Right ventricle myocardium superior (tissue), 1 donor: ENCODE measurements around the gene SFTPD. TPM values are rescaled to one million over a fixed set of nuclear protein-coding genes. Genes with fewer than 3 reads are reported as not detected.

Experiments used
- ATAC-seq: fragments of 200-7000 bp; cut with Tn5 transposase; one replicate; pipeline ENCODE4 v1.9.1; 2020; ENCODE audit warnings: mild to moderate bottlenecking; ENCODE audit not compliant: poor library complexity
- DNase-seq: peaks from one replicate; pipeline ENCODE4 v3.0.0-alpha.2; 2020
- intact Hi-C: fragments of 100-400 bp; cut with DNase I; formaldehyde crosslinking; loops from one replicate; pipeline ENCODE4 v1.11.2; 2022
- total RNA-seq: library from RNA; stranded (reverse); fragmentation: NEBNext Ultra II Directional; extraction: Animal tissue kit (Norgen Biotek cat#: 25700); gene quantifications from one replicate; pipeline ENCODE4 v1.2.1, GENCODE V29; 2021
- donor health status: DM: no; HTN: yes; CAD: no; lungs with severe emphysema.

Gene SFTPD
- total RNA-seq, 1 donor from 2014 or later, result 0.81 TPM

DNA sequence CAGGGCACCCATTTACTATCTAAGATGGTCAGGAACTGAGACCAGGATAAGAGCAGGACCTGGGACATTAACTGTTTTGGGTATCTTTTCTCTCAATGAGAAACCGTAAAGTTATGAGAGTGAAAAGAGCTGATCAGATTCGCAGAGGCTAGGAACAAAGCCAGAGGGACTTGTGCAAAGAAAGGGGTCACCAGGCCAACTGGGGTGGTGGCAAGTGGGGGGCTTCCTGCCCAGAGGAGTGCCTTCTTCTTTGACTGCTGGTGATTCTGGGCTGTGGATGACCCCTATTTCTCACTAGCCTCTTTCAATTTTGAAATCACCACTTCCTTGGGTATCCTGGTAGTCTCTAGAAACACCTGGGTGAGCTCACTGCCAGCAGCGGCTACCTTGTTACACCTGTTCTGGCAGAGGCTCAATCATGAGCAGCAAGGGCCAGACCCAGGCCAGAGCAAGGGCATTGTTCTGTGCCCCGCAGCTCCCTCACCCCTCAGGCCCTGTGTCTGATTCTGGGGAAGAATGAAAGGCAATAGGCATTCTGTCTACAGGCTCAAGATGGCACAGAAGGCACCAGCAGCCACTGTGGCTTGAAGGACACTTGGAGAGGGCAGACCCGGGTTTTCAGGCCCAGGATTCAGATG lies 999 bp downstream of the SFTPD start:
- ATAC-seq (no peak), DNase-seq (no peak)
- intact Hi-C loops, result no loop called here

DNA sequence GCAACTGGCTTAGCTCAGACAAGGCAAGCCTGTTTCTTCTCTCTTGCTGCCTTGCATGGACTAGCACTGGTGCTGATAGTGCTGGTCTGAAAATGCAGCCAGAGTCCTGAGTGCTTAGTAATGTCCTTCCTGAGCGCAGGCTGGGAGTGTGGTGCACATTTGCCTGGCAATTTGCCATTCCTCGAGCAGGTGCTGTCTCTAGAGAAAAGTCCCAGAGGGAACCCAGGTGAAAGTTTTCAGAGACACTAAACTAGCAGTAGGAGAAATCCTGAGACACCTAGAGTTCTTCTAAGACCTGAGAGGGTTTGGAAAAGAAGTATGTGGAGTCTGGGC lies 1.9 kb downstream of the SFTPD start:
- ATAC-seq, result no peak
- DNase-seq, result no peak
- intact Hi-C loops, result no loop called here

DNA sequence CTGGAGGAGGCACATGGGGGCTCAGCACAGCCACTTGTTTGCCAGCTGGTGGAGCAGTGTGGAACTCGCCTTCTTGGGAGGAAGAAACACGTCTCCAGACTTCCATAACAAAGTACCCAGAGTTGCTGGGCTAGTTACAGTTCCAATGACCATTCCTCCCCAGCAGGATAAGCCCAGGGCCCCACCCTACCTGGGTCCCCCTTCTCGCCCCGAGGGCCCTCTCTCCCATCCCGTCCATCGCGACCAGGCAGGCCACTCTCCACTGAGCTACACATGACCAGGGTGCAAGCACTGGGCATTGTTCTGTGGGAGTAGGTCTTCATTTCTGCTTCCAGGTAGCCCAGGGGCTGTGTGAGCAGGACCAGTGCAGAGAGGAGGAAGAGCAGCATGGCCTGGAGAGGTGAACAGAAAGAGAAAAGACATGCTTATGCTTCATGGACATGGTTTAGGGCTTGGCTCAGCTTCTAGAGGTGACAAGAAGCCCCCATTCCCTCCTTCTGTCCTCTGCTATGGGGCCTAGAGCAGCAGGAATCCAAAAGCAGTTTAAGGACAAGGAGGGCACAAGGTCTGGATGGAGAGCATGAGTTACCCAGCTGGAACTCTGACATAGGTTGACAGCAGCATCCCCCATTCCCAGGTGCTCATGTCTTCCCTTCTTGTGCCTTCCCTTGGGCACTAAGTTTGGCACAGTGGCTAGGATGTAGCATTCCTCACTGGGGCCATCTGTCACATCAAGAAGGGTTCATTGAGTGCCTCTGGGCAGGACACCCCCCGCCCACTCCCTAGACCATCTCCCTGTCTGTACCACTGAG lies 2.4 kb downstream of the SFTPD start:
- intact Hi-C loops, result no loop called here
- ATAC-seq (no peak), DNase-seq (no peak)

DNA sequence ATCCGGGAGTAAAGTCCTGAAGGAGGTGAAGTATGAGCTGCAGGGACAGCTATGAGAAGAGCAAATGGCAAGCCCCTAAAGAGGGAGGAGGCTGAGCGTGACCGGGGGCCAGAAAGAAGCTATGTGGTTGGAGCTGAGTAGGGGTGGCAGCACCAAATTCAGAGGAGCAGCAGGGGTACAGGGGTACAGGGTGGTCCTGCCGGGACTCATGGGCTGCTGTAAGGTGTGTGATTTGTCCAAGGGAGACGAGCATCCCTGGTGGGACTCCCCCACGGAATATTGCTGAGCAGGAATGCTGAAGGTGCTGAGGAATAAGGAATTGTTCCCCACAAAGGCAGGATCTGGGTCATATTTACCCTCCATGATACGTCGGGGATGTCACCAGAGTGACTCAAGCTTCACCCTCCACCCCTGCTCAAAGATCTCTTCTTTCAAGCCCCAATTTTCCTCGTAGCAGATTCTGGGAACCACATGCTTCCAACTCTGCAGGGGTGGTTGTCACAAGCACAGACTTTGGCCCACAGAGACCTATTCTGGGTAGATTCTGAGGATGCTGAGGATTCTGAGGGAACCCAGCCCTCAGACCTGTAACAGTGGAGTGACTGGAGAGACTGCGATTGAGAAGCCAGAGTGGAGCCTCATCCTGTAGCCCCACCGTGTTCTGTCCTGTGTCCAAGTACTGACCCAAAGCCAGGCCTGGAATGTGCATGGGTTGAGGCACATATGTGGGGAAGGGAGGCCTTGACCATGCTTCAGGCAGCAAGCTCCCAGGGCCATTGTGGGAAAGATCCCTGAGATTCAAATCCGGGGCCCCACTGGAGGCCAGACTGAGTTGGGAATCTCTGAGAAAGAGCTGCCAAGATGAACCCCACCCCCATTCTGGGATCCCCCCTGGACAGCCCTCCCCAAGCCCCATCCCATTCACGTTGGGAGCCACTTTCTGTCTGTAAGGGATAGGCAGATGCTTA lies 4.2 kb downstream of the SFTPD start:
- intact Hi-C loops, result no loop called here
- no peak for ATAC-seq
- no peak for DNase-seq

- intact Hi-C loops, result no loop called here
- ATAC-seq, result no peak
- no peak for DNase-seq
These were observed 5.0 kb downstream of the SFTPD start for GRCh38 chr10:79943871-79944270.

DNA sequence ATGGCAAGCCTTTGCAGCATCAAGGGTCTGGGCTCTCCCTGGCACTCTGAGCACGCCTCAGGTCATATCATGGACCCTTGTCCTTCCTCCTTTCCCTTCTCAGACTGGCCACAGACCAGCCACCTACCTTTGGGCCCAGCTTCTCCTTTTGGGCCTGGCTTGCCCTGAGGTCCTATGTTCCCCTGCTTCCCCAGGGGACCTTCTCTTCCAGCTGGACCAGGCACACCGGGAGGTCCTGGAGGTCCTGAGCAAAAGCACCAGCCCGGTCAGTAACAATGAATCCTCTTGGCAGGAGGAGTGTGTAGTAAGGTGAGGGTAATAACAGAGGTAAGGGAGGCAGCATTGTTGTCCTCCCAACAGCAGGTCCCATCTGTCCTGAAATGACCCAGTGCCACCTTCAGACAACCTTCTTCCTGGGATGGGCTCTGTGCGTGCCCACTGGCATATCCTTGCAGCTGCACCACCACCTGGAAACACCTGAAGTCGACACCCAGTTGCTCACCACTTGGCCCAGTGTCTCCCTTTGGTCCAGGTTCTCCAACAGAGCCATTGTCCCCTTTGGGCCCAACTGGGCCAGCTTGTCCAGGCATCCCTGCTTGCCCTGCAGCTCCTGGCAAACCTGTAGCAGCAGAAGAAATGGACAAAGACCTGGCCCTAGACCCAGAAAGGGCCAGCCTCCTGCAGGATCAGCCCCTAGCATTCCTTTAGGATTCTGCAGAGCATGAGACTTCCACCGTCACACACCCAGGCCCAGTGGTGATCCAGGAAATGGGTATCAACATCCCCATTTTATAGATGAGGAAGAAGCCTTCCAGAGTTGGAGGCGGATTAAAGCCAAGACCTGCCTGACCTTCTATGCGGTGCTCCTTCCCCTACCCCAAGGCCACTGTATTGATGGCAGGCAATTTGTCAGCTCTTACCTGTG lies 6.4 kb downstream of the SFTPD start:
- intact Hi-C loops, result no loop called here
- DNase-seq, result no peak
- no peak for ATAC-seq

DNA sequence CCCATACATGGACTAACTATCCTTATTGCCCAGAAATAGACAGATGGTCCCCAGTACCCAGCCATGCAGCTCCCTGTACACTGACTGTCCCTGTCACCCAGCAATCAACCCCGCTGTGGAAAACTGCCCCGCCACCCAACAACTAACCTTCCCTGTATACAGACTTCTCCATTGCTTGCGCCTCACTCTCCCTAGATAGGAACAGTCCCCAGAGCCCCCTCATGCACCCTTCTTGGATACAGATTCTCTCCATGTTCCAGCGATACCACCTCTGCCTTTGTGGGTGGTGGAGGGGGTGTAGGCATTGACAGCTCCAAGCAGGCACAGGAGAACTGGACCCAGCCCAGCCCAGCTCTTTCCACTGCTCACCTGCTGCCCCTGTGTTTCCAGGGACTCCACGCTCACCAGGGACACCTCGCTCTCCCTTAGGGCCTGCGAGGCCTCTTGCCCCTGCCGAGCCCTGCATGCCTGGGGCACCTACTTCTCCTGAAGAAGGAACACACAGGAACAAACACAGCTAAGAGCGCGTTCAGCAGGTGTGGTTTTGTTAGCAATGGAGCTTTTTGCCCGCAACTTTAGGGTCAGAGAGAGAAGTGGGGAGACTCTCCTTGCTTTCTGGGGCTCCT lies 7.2 kb downstream of the SFTPD start:
- intact Hi-C loops, result no loop called here
- DNase-seq (no peak), ATAC-seq (no peak)

- ATAC-seq (no peak), DNase-seq (no peak)
- intact Hi-C loops, result no loop called here
These were observed 7.8 kb downstream of the SFTPD start for GRCh38 chr10:79941146-79941545.

- ATAC-seq, result no peak
- no peak for DNase-seq
- intact Hi-C loops, result no loop called here
These were observed 8.5 kb downstream of the SFTPD start for GRCh38 chr10:79940431-79940830.

DNA sequence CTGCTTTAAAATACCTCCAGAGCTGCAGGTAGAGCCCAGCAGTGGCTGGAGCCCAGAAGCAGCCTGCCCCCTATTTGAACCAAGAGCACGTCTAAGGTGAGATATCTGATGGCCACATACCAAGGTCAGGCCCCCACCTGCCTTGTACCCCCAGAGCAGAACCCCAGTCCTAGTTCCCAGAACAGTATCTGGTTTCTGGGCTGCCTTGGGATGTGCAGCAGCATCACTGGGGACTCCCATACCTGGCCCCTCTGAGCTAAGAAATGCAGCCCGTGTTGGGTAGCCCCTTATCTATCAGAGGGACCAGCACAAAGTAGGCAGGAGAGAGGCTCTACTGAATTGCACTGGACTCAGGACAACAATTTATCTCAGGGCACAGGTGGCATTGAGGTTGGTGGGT lies 8.9 kb downstream of the SFTPD start:
- ATAC-seq, result no peak
- no peak for DNase-seq
- intact Hi-C loops, result loop anchor here (10.0 kb wide), 1 partner anchor 375 kb away; the partner anchor contains the start of gene SFTPA2

DNA sequence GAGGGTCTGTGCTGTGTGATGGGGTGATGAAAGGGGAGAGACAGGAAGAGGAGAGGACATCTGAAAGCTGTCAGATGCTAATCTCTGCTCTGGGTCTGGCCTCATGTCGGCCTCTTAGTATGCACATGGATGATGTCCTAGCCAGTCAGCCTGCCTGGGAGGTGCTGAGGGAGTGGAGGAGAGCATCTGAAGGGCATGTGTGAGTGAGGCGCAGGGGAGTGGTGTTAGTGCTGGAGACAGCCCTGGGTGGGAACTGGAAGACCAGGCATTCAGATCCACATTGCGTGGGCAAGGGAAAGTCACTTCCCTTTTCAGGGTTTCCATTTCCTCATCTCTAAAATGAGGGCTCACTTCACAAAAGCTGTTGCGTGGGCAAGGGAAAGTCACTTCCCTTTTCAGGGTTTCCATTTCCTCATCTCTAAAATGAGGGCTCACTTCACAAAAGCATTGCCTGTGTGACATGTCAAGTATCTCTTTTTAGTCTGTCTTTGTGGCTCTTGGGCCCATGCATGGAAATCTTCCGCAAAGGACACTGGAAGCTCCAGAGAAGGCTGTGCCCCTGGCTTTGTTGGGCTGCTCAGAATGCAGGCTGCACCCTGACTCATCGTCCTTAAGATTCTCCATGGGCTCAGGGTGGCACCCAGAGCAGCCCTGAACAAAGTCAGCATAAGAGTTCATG lies 10.0 kb downstream of the SFTPD start:
- peak; percentile 63 for ATAC-seq
- intact Hi-C loops, result loop anchor here (10.0 kb wide), 1 partner anchor 374 kb away; the partner anchor contains the start of gene SFTPA2
- DNase-seq, result peak; percentile 65

GRCh38 chr10:79937701-79938151 lies 11.2 kb downstream of the SFTPD start:
- intact Hi-C loops, result loop anchor here (10.0 kb wide), 1 partner anchor 373 kb away; the partner anchor contains the start of gene SFTPA2
- DNase-seq (no peak), ATAC-seq (no peak)

- no peak for ATAC-seq
- no peak for DNase-seq
- intact Hi-C loops, result loop anchor here (10.0 kb wide), 1 partner anchor 372 kb away; the partner anchor contains the start of gene SFTPA2
These were observed 12.0 kb downstream of the SFTPD start for GRCh38 chr10:79936625-79937615.

DNA sequence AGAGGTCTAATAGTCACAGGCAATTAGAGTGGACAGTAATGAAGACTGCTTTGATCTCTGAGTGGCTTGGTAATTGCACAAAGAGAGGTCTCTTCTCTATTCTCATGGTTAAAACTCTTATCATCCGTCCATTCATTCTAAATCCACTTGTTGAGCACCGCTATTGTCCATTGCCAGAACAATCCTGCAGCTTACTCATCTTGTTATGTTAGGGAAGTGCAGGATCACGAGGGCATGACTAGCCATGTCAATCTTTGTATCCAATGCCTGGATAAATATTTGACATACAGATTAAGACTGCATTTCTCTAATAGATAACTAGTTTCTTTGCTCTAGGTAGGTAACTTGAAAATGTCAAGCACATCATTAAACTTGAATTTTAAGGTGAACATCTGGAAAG lies 14.9 kb downstream of the SFTPD start:
- intact Hi-C loops, result loop anchor here (10.0 kb wide), 1 partner anchor 369 kb away; the partner anchor contains the start of gene SFTPA2
- DNase-seq (no peak), ATAC-seq (no peak)

- DNase-seq (no peak), ATAC-seq (no peak)
- intact Hi-C loops, result loop anchor here (10.0 kb wide), 1 partner anchor 368 kb away; the partner anchor contains the start of gene SFTPA2
These were observed 16.0 kb downstream of the SFTPD start for GRCh38 chr10:79932841-79933379.
